ENCODE measurements around the gene KDM2A.

KDM2A gene

GRCh38 chr11:67298786-67299185 lies 179.7 kb downstream of the KDM2A start:
- H3K4me3 ChIP-seq (ENCODE audit: low read depth in 1 of 2, low read length in 2 of 2): no peak overlapping the region
- no peak overlapping the region for H3K4me2 ChIP-seq (ENCODE audit: insufficient read depth, low read length)
- peaks cover 32% of the 10 kb centered on the region for H4K20me1 ChIP-seq (ENCODE audit: insufficient read depth, low read length)
- H3K36me3 ChIP-seq (ENCODE audit: insufficient read depth, low read length): peaks cover 86% of the 10 kb centered on the region
- peaks cover 9% of the 10 kb centered on the region for H3K9me3 ChIP-seq (ENCODE audit: insufficient read depth, low read length, severe bottlenecking)
- no peak overlapping the region for H3K27ac ChIP-seq (ENCODE audit: low read length)
- H3K4me1 ChIP-seq (ENCODE audit: insufficient read depth, low read length): no peaks in the 10 kb centered on the region
- no peak overlapping the region for H2AFZ ChIP-seq (ENCODE audit: low read depth, low read length)
- H3K79me2 ChIP-seq (ENCODE audit: insufficient read depth, low read length): peaks cover 45% of the 10 kb centered on the region
- no peaks in the 10 kb centered on the region for H3K27me3 ChIP-seq (ENCODE audit: insufficient read depth, low read length, poor library complexity)
- no peak overlapping the region for H3K9ac ChIP-seq (ENCODE audit: low read depth, low read length)
- no peak for DNase-seq
- ATAC-seq (ENCODE audit: insufficient read depth, low read depth): no peak
- no peak for TF ChIP-seq CTCF (IDR thresholded peaks at IDR 0.05; ENCODE audit: borderline replicate concordance, extremely low read depth, low read length, poor library complexity, severe bottlenecking)
- no peak for TF ChIP-seq EZH2 (IDR thresholded peaks at IDR 0.05; ENCODE audit: borderline replicate concordance, low read depth, low read length, severe bottlenecking)

GRCh38 chr11:67299471-67300191 lies 180.6 kb downstream of the KDM2A start:
- peaks cover 8% of the 10 kb centered on the region for H3K9me3 ChIP-seq (ENCODE audit: insufficient read depth, low read length, severe bottlenecking)
- peaks cover 32% of the 10 kb centered on the region for H4K20me1 ChIP-seq (ENCODE audit: insufficient read depth, low read length)
- no peaks in the 10 kb centered on the region for H3K4me1 ChIP-seq (ENCODE audit: insufficient read depth, low read length)
- peaks cover 78% of the 10 kb centered on the region for H3K36me3 ChIP-seq (ENCODE audit: insufficient read depth, low read length)
- peaks cover 37% of the 10 kb centered on the region for H3K79me2 ChIP-seq (ENCODE audit: insufficient read depth, low read length)
- DNase-seq (no peak), ATAC-seq (ENCODE audit: insufficient read depth, low read depth) (no peak)
- TF ChIP-seq EZH2 (IDR thresholded peaks at IDR 0.05; ENCODE audit: borderline replicate concordance, low read depth, low read length, severe bottlenecking) (no peak), CTCF (IDR thresholded peaks at IDR 0.05; ENCODE audit: borderline replicate concordance, extremely low read depth, low read length, poor library complexity, severe bottlenecking) (no peak)
- no peak overlapping the region for H2AFZ ChIP-seq (ENCODE audit: low read depth, low read length)
- no peak overlapping the region for H3K27ac ChIP-seq (ENCODE audit: low read length)
- H3K4me3 ChIP-seq (ENCODE audit: low read depth in 1 of 2, low read length in 2 of 2): no peak overlapping the region
- no peak overlapping the region for H3K9ac ChIP-seq (ENCODE audit: low read depth, low read length)
- H3K27me3 ChIP-seq (ENCODE audit: insufficient read depth, low read length, poor library complexity): no peaks in the 10 kb centered on the region
- no peak overlapping the region for H3K4me2 ChIP-seq (ENCODE audit: insufficient read depth, low read length)

- no peaks in the 10 kb centered on the region for H3K27me3 ChIP-seq (ENCODE audit: insufficient read depth, low read length, poor library complexity)
- peaks cover 32% of the 10 kb centered on the region for H4K20me1 ChIP-seq (ENCODE audit: insufficient read depth, low read length)
- no peak overlapping the region for H3K27ac ChIP-seq (ENCODE audit: low read length)
- TF ChIP-seq CTCF (IDR thresholded peaks at IDR 0.05; ENCODE audit: borderline replicate concordance, extremely low read depth, low read length, poor library complexity, severe bottlenecking) (no peak), EZH2 (IDR thresholded peaks at IDR 0.05; ENCODE audit: borderline replicate concordance, low read depth, low read length, severe bottlenecking) (no peak)
- peaks cover 71% of the 10 kb centered on the region for H3K36me3 ChIP-seq (ENCODE audit: insufficient read depth, low read length)
- H2AFZ ChIP-seq (ENCODE audit: low read depth, low read length): no peak overlapping the region
- ATAC-seq (ENCODE audit: insufficient read depth, low read depth) (no peak), DNase-seq (no peak)
- H3K4me3 ChIP-seq (ENCODE audit: low read depth in 1 of 2, low read length in 2 of 2): no peak overlapping the region
- H3K4me1 ChIP-seq (ENCODE audit: insufficient read depth, low read length): no peaks in the 10 kb centered on the region
- H3K79me2 ChIP-seq (ENCODE audit: insufficient read depth, low read length): peaks cover 32% of the 10 kb centered on the region
- H3K9ac ChIP-seq (ENCODE audit: low read depth, low read length): no peak overlapping the region
- no peak overlapping the region for H3K4me2 ChIP-seq (ENCODE audit: insufficient read depth, low read length)
- H3K9me3 ChIP-seq (ENCODE audit: insufficient read depth, low read length, severe bottlenecking): peaks cover 4% of the 10 kb centered on the region
Observed at GRCh38 chr11:67300256-67300755, 181.2 kb downstream of the KDM2A start.
